Suprapubic skin (tissue), 4 donors: ENCODE measurements around the gene TBC1D2B. TPM values are rescaled to one million over a fixed set of nuclear protein-coding genes. Genes with fewer than 3 reads are reported as not detected.

Source experiments
- DNase-seq, 2 donors: peaks; one replicate each; pipeline ENCODE4 v3.0.0-alpha.2; 2019; ENCODE audit warnings: low spot score in 2 of 2
- H3K27ac ChIP-seq: fragments of 200-600 bp; sonication (generic); one replicate; pipeline ENCODE4 v1.5.1; 2019
- H3K27me3 ChIP-seq: fragments of 200-600 bp; sonication (generic); one replicate; pipeline ENCODE4 v1.5.1; 2019
- H3K36me3 ChIP-seq: fragments of 200-600 bp; sonication (generic); one replicate; pipeline ENCODE4 v1.5.1; 2019
- H3K4me1 ChIP-seq: fragments of 200-600 bp; sonication (generic); one replicate; pipeline ENCODE4 v1.5.1; 2019
- H3K4me3 ChIP-seq: fragments of 200-600 bp; sonication (generic); one replicate; pipeline ENCODE4 v1.5.1; 2019; ENCODE audit warnings: mild to moderate bottlenecking
- H3K9me3 ChIP-seq: fragments of 200-600 bp; sonication (generic); one replicate; pipeline ENCODE4 v1.5.1; 2019
- EP300 ChIP-seq: sonication (generic); formaldehyde crosslinking; IDR thresholded peaks from one replicate; pipeline ENCODE4 v1.6.1; 2017; ENCODE audit warnings: antibody characterized with exemption
- POLR2A ChIP-seq, 2 donors: fragments of 450-650 bp; IDR thresholded peaks; one replicate each; pipeline ENCODE4 v1.6.1; 2017; ENCODE audit warnings: antibody characterized with exemption in 2 of 2, mild to moderate bottlenecking in 2 of 2, moderate library complexity in 2 of 2
- POLR2AphosphoS5 ChIP-seq, 3 donors: sonication (generic); formaldehyde crosslinking; IDR thresholded peaks; one replicate each; pipeline ENCODE4 v1.6.1; 2017; ENCODE audit warnings: antibody characterized with exemption in 3 of 3
- WGBS: methylation state at CpG from one replicate; pipeline ENCODE4 v1.1.5; 2018; 5-methylcytosine and 5-hydroxymethylcytosine counted together
- total RNA-seq, 4 donors: library from RNA; depleted of rRNA; stranded (reverse); fragments of >200 nt; gene quantifications; one replicate each; pipeline ENCODE4 v1.1.0, GENCODE V29; 2016
- TF ChIP-seq, protein P1 (sequence below), 2 donors: fragments of 200-600 bp in 1 of 2; fragments of 450-650 bp in 1 of 2; sonication (generic) in 1 of 2; IDR thresholded peaks; one replicate each; pipeline ENCODE4 v1.5.1; 2016 to 2019; ENCODE audit warnings: antibody characterized with exemption in 2 of 2, mild to moderate bottlenecking in 1 of 2, moderate library complexity in 1 of 2

TBC1D2B gene
- total RNA-seq, 4 donors from 2014 or later: 27.9 to 126 (median 41.5) TPM

DNA sequence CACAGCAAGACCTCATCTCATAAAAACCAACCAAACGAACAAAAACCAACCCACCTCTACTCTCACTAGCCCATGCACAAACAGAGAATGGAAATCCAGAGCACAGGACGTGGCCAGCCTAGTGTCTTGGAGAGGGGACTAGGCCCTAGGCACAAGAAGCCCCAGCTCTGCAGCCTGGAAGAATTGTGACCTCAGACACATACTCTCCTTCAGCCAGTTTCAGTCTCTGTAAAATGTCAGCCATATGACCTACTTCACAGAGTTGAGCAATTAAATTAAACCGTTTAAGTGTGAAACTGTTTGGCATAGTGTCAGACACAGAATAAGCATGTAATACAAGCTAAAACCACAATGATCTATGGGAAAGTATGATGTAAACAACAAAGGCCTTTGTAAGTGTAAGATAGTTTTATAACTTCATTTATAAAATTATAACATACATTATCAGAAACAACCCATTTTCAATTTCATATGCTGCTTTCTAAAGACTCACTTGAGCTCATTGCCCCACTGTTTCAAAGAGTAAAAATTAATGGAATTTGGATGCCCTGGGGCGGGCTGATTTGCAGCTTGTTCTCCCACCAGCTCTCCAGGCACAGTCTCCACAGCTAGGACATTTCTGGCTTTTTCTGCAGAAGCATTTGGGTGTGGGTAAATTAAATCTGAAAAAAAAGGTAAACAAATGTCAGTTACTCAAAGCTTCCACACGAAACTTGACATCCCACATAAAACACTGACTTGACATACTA, 32.9 kb downstream of the TBC1D2B start:
- no peaks in the 10 kb centered on the region for H3K27me3 ChIP-seq
- H3K36me3 ChIP-seq: peaks cover 25% of the 10 kb centered on the region
- no peaks in the 10 kb centered on the region for H3K9me3 ChIP-seq
- TF ChIP-seq POLR2AphosphoS5 (IDR thresholded peaks at IDR 0.05) (no peak), EP300 (no peak), POLR2A (IDR thresholded peaks at IDR 0.05) (no peak)
- TF ChIP-seq, protein P1, sequence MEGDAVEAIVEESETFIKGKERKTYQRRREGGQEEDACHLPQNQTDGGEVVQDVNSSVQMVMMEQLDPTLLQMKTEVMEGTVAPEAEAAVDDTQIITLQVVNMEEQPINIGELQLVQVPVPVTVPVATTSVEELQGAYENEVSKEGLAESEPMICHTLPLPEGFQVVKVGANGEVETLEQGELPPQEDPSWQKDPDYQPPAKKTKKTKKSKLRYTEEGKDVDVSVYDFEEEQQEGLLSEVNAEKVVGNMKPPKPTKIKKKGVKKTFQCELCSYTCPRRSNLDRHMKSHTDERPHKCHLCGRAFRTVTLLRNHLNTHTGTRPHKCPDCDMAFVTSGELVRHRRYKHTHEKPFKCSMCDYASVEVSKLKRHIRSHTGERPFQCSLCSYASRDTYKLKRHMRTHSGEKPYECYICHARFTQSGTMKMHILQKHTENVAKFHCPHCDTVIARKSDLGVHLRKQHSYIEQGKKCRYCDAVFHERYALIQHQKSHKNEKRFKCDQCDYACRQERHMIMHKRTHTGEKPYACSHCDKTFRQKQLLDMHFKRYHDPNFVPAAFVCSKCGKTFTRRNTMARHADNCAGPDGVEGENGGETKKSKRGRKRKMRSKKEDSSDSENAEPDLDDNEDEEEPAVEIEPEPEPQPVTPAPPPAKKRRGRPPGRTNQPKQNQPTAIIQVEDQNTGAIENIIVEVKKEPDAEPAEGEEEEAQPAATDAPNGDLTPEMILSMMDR (IDR thresholded peaks at IDR 0.05): no peak
- peak overlapping the region; percentile 14 for H3K27ac ChIP-seq
- H3K4me1 ChIP-seq: peaks cover 59% of the 10 kb centered on the region
- DNase-seq: no peak
- no peak overlapping the region for H3K4me3 ChIP-seq
- WGBS: 58% methylated on average over 5 of the region's 5 CpGs

DNA sequence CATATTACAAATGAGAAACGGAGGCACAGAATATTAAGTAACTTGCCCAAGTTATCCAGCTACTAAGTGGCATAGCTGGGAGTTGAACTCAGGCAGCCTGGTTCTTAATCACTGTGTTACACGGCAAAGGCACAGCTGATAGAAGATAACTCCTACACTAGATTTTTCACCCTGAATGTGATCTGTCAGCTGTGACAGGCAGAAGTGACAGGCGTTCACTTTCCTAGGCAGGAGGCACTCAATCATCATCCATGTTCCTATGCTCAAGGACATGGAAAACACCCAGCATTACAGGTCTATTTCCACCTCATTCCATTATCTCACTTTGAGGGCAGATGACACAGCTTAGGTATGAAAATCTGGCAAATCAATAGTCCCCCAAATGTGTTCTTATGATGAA, 35.6 kb downstream of the TBC1D2B start:
- Histone ChIP-seq H3K9me3 (no peaks in the 10 kb centered on the region), H3K4me3 (no peak overlapping the region), H3K27ac (no peak overlapping the region), H3K36me3 (peaks cover 25% of the 10 kb centered on the region), H3K4me1 (peaks cover 55% of the 10 kb centered on the region), H3K27me3 (no peaks in the 10 kb centered on the region)
- TF ChIP-seq EP300: no peak
- TF ChIP-seq POLR2A (IDR thresholded peaks at IDR 0.05): no peak
- TF ChIP-seq POLR2AphosphoS5 (IDR thresholded peaks at IDR 0.05): no peak
- TF ChIP-seq, protein P1 (IDR thresholded peaks at IDR 0.05): no peak
- 70% methylated on average over 3 of the region's 3 CpGs for WGBS
- no peak for DNase-seq

DNA sequence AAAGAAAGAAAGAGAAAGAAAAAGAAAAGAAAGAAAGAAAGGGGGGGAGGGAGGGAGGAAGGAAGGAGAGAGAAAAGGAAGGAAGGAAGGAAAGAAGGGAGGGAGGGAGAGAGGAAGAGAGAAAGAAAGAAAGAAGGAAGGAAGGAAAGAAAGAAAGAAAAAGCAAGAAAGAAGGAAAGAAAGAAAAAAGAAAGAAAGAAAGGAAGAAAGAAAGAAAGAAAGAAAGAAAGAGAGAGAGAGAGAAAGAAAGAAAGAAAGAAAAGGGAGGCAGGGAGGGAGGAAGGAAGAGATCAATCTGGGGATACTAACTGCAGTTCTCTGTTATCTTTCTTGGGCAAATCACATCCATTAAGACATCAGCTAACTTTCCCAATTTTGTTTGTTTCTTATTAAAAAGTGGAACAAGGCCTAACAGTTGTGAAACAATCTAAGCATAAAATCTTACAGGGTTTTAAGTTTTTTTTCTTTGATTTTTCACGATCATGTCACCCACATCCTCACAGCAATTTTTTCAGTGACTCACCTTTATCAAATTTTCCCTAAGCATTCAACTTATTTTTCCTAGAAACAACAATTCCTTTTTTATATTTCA, 36.8 kb downstream of the TBC1D2B start:
- Histone ChIP-seq H3K36me3 (peaks cover 25% of the 10 kb centered on the region), H3K4me1 (peaks cover 58% of the 10 kb centered on the region), H3K4me3 (no peak overlapping the region), H3K9me3 (no peaks in the 10 kb centered on the region), H3K27ac (no peak overlapping the region), H3K27me3 (no peaks in the 10 kb centered on the region)
- TF ChIP-seq POLR2AphosphoS5 (IDR thresholded peaks at IDR 0.05): no peak
- TF ChIP-seq, protein P1 (IDR thresholded peaks at IDR 0.05): no peak
- no peak for TF ChIP-seq POLR2A (IDR thresholded peaks at IDR 0.05)
- no peak for TF ChIP-seq EP300
- no peak for DNase-seq
- 60% methylated on average over 1 of the region's 1 CpG for WGBS

DNA sequence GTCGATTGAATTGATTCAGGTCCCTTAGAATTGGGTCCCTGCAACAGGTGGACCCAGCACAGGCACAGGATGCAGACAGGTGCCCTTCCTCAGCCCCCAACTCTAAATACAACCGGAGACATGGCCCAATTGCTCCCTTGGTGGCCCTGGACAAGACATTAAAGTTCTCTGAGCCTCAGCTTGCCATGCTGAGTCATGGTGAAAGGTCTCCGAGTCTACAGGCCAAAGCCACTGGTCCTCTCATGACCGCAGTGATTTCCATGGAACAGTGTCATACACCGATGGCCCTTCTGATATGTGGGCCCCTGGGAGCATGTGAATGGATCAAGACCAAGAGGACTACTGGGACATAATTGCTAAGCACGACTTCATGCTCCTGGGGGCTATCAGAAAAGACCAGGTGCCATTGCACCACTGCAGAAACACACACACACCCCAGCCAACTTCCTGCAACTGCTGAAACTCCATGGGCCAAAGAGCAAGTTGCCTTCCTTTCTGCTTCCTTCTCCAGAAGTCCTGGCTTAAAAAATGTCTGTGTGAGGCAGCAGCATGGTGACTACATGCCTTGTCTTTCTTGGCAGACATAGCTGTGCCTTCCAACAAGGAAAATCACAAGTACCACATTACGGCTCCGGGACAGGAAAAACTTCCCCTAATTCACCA, 38.8 kb downstream of the TBC1D2B start:
- DNase-seq: no peak
- TF ChIP-seq, protein P1 (IDR thresholded peaks at IDR 0.05): no peak
- TF ChIP-seq EP300 (no peak), POLR2AphosphoS5 (IDR thresholded peaks at IDR 0.05) (no peak), POLR2A (IDR thresholded peaks at IDR 0.05) (no peak)
- Histone ChIP-seq H3K4me3 (no peak overlapping the region), H3K9me3 (no peaks in the 10 kb centered on the region), H3K27me3 (no peaks in the 10 kb centered on the region), H3K27ac (no peak overlapping the region), H3K36me3 (peaks cover 21% of the 10 kb centered on the region), H3K4me1 (peaks cover 63% of the 10 kb centered on the region)
- WGBS: 87% methylated on average over 6 of the region's 8 CpGs

DNA sequence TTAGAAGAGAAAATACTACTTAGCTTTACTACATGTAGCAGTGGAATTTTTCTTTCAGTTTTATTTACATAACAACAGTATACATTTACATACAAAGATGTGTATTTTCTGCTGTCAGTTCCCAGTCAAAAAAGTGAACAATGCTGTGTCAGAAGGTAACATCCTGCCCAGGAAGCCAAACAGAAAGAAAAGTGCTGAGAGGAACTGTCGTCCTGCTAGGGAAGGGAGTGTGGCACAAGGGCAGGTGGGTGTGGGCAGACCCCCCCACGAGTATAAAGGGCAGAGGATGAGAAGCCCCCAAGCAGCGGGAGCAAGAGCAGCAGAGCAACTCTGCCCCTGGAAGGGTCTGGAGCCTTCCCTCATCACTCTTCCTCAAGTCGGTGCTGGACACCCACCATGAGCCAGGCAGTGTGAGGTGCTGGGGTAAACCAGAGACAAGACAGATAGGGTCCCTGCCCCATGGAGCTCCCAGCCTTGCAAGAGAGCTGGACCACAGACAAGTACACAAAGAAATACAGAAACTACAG, 39.7 kb downstream of the TBC1D2B start:
- TF ChIP-seq, protein P1 (IDR thresholded peaks at IDR 0.05): no peak
- TF ChIP-seq POLR2AphosphoS5 (IDR thresholded peaks at IDR 0.05) (no peak), POLR2A (IDR thresholded peaks at IDR 0.05) (no peak), EP300 (no peak)
- H3K4me1 ChIP-seq: peaks cover 63% of the 10 kb centered on the region
- peaks cover 12% of the 10 kb centered on the region for H3K36me3 ChIP-seq
- H3K27ac ChIP-seq: no peak overlapping the region
- H3K27me3 ChIP-seq: no peaks in the 10 kb centered on the region
- 70% methylated on average over 4 of the region's 4 CpGs for WGBS
- DNase-seq: no peak
- no peak overlapping the region for H3K4me3 ChIP-seq
- no peaks in the 10 kb centered on the region for H3K9me3 ChIP-seq
